ENCODE data around the gene TPM1. TPM values are rescaled to one million over a fixed set of nuclear protein-coding genes. Genes with fewer than 3 reads are reported as not detected.

The TPM1 gene
- total and polyA plus RNA-seq, 9 of the 15 experiments (the other 6 are each of a cell fraction or from before 2014, with no cell fraction given): 8.1 to 53.9 (median 43.1) TPM

- no peak overlapping the region; the same call in 1 of the 2 replicates for H3K4me2 ChIP-seq (ENCODE audit: insufficient read depth, low read length)
- FAIRE-seq (no peak), ATAC-seq (peak; percentile 19; the same call in 2 of the 3 replicates)
Observed at GRCh38 chr15:63110428-63111026, 68.0 kb downstream of the TPM1 start.

GRCh38 chr15:63111481-63111880 lies 68.9 kb downstream of the TPM1 start:
- H3K27me3 ChIP-seq (ENCODE audit: control insufficient read depth in 2 of 2, insufficient read depth in 2 of 2, low read length in 2 of 2): no peaks in the 10 kb centered on the region
- FAIRE-seq (no peak), ATAC-seq (no peak), DNase-seq (ENCODE audit: extremely low read depth in 1 of 4, low spot score in 3 of 4) (no peak)
- no peaks in the 10 kb centered on the region for H3K9me3 ChIP-seq (replicated peaks; ENCODE audit: control insufficient read depth, insufficient read depth, low read depth, low read length)
- ChIA-PET CTCF (ENCODE audit: low intra/inter-chr PET ratio) (no interaction called here), POLR2A (interaction anchor here (1.3 kb wide), 1 partner anchor 15 kb away, joined by 3 read pairs; no protein-coding TSS in a partner anchor)
- no peak overlapping the region for H3K9ac ChIP-seq (ENCODE audit: insufficient read depth in 1 of 2, low read depth in 2 of 2, low read length in 2 of 2)
- no peaks in the 10 kb centered on the region for H4K20me1 ChIP-seq (replicated peaks; ENCODE audit: control insufficient read depth, insufficient read depth, low read length)
- no peak overlapping the region for H3K4me3 ChIP-seq
- H3K27ac ChIP-seq (ENCODE audit: extremely low read depth, low read depth, low read length): no peak overlapping the region
- peaks cover 0 to 30% of the 10 kb centered on the region in 2 experiments; a peak in 4 of 5 replicates for H3K4me1 ChIP-seq (replicated peaks in 1 of 2; ENCODE audit: control insufficient read depth in 2 of 2, insufficient read depth in 2 of 2, low read length in 2 of 2)
- no peaks in the 10 kb centered on the region for H3K36me3 ChIP-seq (ENCODE audit: control insufficient read depth, insufficient read depth, low read length)
- BruUV-seq (replicated peaks): no TSS peak
- H2AFZ ChIP-seq (ENCODE audit: low read depth, low read length): peak overlapping the region; percentile 48; the same call in 1 of the 2 replicates
- TF ChIP-seq MXI1 (IDR thresholded peaks at IDR 0.05; ENCODE audit: low read depth, low read length) (no peak), ATF3 (IDR thresholded peaks at IDR 0.05) (no peak), ATF3 (CRISPR knock-in tag; conservative IDR thresholded peaks at IDR 0.05) (no peak)
- H3K79me2 ChIP-seq (ENCODE audit: control insufficient read depth, insufficient read depth, low read length): no peaks in the 10 kb centered on the region
- in situ Hi-C loops (cut with MboI): no loop called here
- no peaks in the 10 kb centered on the region for H3K9me1 ChIP-seq (ENCODE audit: control insufficient read depth, insufficient read depth, low read length)
- intact Hi-C loops (cut with micrococcal nuclease): loop anchor here (5.0 kb wide), 1 partner anchor 46 kb away; the partner anchor contains the start of gene RPS27L
- no peak overlapping the region for H3K4me2 ChIP-seq (ENCODE audit: insufficient read depth, low read length)

More at GRCh38 chr15:63110428-63111026, 68.0 kb downstream of the TPM1 start:
- Histone ChIP-seq H3K9me3 (replicated peaks; ENCODE audit: control insufficient read depth, insufficient read depth, low read depth, low read length) (peaks cover 5% of the 10 kb centered on the region), H3K4me3 (no peak overlapping the region), H3K36me3 (ENCODE audit: control insufficient read depth, insufficient read depth, low read length) (no peaks in the 10 kb centered on the region), H3K79me2 (ENCODE audit: control insufficient read depth, insufficient read depth, low read length) (no peaks in the 10 kb centered on the region), H3K27ac (ENCODE audit: extremely low read depth, low read depth, low read length) (no peak overlapping the region), H3K27me3 (ENCODE audit: control insufficient read depth in 2 of 2, insufficient read depth in 2 of 2, low read length in 2 of 2) (no peaks in the 10 kb centered on the region), H3K9ac (ENCODE audit: insufficient read depth in 1 of 2, low read depth in 2 of 2, low read length in 2 of 2) (no peak overlapping the region), H4K20me1 (replicated peaks; ENCODE audit: control insufficient read depth, insufficient read depth, low read length) (no peaks in the 10 kb centered on the region), H3K4me1 (replicated peaks in 1 of 2; ENCODE audit: control insufficient read depth in 2 of 2, insufficient read depth in 2 of 2, low read length in 2 of 2) (peaks cover 0 to 30% of the 10 kb centered on the region in 2 experiments; a peak in 4 of 5 replicates), H3K9me1 (ENCODE audit: control insufficient read depth, insufficient read depth, low read length) (no peaks in the 10 kb centered on the region), H2AFZ (ENCODE audit: low read depth, low read length) (peak overlapping the region; percentile 48; the same call in 1 of the 2 replicates)
- TF ChIP-seq ZNF12 (CRISPR knock-in tag; IDR thresholded peaks at IDR 0.05) (peak; percentile 75; the same call in 1 of the 2 replicates), ZNF444 (CRISPR knock-in tag; IDR thresholded peaks at IDR 0.05) (no peak)
- no peak for DNase-seq (ENCODE audit: extremely low read depth in 1 of 4, low spot score in 3 of 4)
- in situ Hi-C loops (cut with MboI) (no loop called here), intact Hi-C loops (cut with micrococcal nuclease) (loop anchor here (5.0 kb wide), 1 partner anchor 47 kb away; the partner anchor contains the start of gene RPS27L)
- ChIA-PET CTCF (ENCODE audit: low intra/inter-chr PET ratio) (no interaction called here), POLR2A (interaction anchor here (0.6 to 1.3 kb wide), 3 partner anchors 14 to 582 kb away, joined by 3 read pairs; no protein-coding TSS in a partner anchor)
- BruUV-seq (replicated peaks): no TSS peak
- 70% methylated on average over 3 of the region's 3 CpGs for WGBS (ENCODE audit: insufficient coverage, low coverage, missing lambda C conversion rate)
